Inflammatory macrophage treated with lipopolysaccharide for 1 hour (primary cell): ENCODE measurements around the gene RAB15.

Experiments used
- DNase-seq, 2 donors: peaks; one replicate each; pipeline ENCODE4 v3.0.0-alpha.2; 2020 to 2022

Gene RAB15

DNA sequence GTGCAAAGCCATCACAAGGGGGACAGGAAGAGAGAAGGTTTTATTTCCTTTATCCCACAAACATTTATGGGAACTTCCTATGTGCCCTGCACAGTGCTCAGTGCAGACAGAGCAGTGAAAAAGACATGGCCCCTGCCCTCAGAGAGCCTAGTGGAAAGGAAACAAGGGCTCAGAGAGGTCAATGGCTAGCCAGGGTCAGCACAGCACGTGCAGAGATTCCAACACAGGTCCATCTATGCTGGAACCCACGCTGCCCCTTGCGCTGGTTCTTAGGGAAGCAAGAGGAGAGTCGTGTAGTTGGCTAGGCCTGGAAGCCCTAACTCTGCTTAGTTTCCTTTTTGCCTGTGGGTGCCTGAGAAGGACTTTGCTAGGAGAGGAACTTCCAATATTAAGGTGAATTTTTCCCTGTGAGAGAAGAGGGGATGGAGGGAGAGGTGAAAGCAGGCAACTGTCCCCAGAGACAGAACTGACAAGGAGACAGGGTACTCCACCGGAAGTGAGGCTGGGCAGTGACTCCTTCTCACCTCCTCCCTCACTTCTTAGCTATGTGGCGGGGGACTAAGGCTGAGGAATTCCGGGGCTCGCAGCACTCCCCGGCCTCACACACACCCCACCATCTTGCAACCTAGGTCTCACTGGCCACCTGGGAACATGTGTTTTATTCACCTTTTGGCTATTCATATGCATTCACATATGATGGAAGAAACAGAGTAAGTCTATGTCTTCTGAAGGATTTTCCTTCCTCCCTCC is 17.5 kb downstream of the RAB15 start:
- no peak for DNase-seq

DNA sequence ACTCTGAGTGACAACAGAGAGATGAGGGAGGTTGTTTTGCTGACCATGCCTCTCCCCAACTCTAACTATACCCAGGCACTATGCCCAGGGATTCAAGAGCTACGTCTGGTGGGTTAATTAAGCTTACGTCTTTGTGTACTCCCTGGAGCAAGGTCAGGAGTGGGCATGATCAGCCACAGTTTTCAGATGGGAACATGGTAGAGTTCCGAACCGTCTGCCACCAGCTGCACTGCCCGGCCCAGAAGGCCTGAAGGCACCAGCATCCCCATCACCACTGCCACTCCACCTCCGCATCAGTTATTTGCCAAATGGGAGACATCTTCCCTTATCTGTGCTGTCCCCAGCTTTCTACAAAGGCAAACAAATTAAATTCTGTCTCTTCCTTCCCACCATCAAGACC is 18.5 kb downstream of the RAB15 start:
- DNase-seq: no peak

DNA sequence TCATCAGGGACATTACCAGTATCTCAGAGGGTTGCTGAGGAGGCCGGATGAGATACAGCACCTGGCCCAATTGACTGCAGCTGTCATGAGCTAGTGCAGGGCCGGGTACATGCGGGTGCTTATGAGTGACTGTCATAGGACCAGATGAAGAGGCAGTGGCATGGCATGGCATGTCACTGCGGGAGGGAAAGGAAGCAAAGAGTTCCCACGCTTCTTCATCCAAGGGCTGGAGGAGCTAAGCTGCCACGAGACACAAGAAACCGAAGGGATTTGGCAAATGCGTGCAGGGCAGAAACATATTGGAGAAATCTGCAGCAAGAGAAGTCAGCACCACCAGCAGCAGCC is 18.9 kb downstream of the RAB15 start:
- no peak for DNase-seq

DNA sequence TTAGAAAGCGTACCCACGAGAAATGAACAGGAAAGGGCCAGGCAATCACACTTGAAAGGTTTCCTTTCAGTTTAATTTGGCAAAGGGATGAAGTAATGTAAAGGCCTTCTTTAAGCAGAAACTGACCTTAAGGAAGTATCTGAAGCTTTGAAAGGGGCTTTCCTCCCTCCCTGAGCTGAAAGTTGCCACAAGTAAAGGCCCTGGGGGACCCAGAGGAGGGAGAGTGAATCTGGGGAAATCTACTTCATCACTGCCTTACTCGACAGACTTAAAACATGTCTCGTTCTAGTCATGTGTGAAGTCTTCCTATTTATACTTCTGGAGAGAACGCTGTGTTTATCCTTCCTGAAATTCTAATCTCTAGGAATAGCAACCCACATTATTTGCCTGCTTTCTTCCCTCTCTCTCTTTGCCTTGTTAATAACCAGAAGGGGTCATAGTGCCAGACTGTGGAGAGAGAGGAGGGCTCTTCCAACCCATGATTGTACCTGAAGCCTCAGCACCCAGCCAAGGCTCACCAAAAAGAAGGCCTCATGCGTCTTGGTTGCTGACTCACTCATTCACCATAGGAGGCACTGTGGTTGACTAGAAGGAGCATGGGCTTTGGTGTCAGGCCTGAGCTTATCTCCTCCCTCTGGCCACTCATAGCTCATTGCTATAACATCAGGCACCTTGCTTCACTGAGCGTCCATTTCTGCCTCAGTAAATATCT is 19.4 kb downstream of the RAB15 start:
- peak in 1 of 2 donors; percentile 18 for DNase-seq

DNA sequence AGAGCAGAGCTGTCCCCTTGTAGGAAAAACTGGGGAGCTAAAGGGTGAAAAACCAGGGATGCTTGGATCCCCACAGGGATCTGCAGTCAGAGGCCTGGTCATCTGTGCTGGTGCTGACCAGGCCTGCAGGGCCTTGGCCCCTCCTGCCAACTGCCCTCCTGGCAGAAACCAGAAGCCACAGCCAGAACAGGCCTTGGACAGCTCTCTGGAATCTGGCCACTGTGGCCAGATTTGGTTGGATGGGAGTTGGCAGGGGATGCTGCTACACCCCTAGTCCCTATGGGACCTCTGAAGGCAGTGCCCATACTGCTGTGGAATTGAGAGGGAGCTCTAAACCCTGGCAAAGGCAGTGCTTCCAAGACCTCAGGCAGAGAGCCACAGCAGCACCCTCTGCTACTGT is 20.4 kb downstream of the RAB15 start:
- DNase-seq: no peak

DNA sequence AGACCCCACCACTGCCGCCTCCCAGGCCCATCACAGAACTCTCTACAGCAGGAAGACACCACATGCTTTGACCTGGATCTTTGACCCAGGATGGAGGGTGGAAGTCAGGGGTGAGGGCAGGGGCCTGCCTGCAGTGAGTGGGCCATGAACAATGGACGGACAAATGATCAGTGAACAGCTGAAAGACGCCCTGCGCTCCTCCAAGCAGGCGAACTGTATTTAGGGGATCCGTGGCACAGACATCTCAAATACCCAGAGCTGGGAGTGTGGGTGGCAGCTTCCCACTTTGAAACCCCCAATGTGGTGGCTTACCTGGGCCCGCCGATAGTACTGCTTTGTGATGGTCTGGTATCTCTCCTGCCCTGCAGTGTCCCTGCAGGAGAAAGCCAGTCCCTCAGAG is 20.8 kb downstream of the RAB15 start:
- DNase-seq: no peak

DNA sequence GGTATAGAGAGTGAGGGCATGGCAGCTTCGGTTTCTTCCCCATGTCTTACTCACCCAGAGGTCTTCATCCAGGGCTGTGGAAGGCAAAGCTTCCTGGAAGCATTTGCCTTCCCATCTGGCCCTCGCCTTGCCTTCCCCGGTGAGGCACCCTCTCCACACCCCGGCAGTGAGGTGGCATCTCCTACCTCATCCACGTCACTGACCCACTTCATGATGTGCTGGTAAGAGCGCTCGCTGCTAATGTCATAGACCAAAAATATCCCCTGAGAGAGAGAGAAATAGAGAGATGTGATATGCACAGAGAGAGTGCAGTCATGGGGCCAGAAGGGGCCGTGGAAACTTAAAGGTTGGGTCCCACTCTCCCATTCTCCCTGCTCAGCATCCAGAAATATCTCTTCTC is 21.2 kb downstream of the RAB15 start:
- no peak for DNase-seq

DNA sequence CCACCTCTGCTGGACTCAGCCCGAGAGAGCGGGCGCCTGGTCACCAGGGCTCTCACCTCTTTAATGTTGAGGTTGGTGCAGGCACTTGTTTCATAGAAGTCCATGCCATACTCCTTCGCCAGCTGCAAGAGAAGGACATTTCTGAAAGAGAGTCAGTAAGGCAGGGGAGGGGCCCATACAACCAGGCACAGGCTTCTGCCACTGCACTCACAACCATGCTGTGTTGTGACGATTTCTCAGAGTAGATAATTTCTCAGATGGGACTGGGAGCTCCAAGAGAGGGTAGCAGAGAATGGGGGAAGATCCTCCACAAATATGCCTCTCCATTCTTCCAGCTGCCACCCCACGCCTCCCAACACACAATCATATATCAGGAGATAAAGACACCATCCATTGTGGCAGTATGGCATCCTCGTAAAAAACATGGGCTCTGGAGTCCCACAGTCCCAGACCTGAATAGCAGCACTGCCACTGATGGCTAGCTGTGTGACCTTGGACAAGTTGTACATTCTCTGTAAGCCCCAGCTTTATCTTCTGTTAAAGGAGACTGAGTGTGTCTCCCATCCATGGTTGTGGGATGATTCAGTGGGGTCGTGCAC is 23.4 kb downstream of the RAB15 start:
- no peak for DNase-seq

DNA sequence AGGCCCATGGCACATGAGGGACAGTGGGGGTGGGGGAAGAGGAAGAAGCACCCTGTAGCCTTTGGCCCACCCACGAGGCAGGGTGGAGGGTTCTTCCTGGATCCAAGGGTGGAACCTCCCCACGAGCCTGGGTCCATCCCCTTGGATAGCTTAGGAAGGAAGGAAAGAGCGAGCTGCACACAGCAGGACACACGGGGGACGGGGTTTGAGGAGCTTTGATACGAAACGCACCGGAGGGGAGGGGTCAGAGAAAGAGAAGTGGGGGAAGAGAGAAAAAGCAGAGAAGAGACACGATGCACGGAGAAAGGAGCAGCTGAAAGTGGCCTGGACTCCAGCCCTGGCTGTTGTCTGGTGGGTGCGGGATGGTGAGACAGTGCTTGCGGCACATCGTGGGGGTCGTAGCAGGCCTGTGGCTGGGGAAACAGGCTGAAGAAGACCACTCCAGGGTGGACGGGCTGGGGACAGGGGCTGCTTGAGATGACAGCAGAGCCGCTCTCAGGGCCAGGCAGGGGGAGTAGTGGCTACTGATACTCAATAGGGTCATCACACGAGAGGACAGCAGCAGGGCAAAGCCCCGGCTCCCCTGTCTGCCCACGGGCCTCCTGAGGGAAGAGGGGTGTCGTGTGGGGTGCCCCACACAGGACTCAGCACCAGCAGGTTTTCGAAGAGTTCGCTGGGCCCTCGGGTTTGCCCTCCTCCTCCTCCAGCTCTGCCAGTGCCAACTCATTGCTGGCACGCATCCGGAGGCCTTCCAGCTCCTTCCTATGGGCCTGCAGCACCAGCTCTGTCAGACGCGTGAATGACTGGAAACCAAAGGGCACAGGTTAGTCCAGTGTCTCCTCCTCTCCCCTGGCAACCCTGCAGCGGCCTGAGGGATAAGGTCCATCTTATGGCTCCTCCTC is 24.2 kb downstream of the RAB15 start:
- DNase-seq: no peak

DNA sequence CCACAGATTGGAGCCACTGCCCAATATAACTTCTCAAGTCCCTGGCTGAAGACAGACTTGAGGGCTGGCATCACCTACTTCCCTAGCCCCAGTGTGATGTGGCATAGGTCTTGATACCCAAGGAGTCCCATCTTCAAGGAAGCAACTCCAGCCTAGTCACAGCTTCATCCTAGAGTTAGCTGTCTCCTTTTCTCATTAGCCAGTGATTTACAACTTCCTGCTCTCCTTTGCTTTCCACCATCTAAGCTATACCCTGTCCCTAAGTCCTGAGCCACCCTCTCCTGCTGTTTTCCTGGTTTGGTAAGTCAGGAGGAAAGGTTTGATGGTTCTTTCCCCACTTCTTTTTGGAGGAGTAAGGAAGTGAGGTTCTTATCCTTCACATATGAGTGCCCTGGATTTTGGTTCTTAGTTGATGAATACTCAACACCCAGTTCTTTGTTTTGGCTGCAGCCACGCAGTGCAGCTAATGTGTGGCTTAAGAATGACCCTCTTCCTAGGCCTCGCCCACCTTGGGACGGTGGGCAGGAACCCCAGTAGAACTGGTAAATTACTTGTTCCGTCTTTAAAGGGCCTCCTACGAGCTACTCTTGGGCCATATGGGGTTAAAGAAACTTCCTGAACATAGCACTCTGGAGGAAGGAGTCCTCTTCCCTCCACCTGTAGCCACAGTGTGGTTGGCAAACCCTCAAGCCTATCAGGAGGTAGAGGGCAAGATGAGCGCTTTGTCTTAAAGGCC is 25.7 kb downstream of the RAB15 start:
- DNase-seq: no peak

DNA sequence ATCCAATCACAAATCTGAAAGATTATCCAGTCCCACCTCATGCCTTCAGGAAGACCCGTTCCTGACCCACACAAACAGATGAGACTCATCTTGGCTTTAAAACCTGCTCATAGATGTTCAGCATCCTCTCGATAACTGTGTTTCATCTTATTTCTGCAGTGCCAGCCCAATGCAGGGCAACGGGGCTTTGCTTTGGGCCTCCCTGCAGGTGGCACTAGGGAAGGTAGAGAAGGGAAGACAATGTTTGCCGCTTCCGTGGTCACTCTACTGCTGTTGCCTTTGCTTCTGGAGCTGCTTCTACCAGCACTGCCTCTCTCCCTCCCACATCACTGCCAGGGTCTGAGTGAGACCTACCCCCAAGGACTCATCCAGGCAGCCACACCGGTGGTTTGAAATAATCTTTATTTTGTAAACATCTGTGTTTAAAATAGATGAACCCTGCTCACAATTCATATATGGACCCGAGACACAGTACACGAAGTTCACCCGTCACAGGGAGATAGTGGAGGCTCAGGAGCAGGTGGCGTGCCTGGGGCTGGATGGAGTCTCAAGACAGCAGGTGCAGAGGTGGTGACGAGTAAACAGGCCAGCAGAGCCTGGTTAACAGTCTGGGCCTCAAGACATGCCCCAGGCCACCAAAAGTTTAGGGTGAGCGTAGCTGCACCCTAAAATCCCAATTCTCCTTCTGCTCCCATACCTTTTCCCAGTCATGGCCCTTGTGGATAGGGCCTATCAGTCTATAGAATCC is 26.5 kb downstream of the RAB15 start:
- DNase-seq: no peak

DNA sequence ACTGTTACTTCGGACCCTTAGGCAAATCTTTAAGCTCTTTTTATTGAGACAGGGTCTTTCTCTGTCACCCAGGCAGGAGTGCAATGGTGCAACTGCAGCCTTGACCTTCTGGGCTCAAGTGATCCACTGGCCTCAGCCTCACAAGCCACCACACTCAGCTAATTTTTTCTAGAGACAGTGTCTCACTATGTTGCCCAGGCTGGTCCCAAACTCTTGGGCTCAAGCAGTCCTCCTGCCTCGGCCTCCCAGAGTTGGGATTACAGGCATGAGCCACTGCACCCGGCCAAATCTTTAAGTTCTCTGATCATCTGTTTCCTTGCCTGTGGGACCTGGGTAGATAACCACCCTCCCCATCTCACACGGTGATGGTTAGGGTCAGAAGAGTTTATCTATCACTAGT is 27.3 kb downstream of the RAB15 start:
- no peak for DNase-seq

DNA sequence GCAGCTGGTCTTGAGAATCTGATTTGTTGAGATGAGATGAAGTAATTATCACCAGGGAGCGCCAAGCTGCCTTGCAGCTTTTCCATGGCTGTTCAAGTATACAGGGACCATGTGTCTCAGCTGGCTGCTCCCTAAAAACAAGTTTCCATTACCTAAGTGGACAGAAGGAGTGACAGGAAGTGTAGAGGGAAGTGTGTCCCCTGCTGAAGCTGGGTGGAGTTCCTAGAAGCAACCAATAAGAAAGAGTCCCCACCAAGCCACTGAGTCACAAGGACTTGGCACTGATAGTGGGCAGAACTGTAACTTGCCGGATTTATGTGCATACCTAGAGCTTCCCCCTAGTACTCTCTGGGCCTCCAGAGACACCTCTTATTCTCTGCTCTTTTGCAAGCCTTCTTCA is 28.1 kb downstream of the RAB15 start:
- DNase-seq: no peak

DNA sequence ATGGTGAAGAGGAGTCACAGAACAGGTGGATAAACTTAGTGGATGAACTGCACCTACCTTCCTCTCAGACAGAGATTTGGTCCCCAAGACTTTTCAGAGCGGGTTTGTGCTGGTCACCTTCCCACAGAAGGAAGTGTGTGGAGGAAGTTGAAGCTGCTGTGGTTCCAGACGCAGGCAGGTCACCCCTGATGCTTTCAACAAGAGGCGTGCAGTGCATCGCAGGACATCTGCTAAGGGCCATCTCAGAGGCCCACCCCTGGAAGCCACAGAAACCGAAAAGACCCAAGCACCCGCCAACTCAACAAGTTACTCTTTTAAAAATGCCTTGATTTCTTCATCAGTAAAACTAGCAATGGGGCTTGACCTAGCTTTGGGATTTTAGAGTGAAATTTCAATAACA is 28.6 kb downstream of the RAB15 start:
- no peak for DNase-seq

DNA sequence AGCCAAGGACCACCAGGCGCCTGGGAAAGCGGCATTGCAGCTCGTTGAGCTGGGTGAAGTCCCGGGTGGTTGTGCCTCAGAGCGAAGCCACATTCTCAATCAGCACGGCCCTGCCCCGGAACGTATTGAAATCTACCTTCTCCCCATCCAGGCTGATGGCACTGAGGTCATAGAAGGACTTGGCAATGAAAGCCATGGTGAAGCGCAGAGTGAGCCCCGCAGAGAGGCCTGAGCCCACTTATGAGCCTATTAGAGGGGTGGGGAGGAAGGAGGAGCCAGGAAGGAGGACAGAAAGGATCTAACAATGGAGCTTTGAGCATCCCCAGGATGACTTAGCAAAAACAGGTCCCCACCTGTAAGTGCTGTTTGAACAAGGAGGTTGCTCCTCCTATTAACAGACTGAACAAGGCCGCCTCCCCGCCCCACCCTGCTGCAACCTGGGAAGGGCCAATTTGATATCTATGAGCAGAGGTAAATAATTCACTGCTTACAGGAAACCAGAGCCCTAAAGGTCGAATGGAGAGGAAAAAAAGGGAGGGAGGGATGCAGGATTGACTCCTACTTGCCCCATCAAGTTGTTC is 29.5 kb downstream of the RAB15 start, which contains the start of gene GPX2:
TSS of gene GPX2 (minus strand) at position 215 of the 581 bp plus-strand sequence. CDS start at position 196, 19 bp downstream.
- DNase-seq: no peak

DNA sequence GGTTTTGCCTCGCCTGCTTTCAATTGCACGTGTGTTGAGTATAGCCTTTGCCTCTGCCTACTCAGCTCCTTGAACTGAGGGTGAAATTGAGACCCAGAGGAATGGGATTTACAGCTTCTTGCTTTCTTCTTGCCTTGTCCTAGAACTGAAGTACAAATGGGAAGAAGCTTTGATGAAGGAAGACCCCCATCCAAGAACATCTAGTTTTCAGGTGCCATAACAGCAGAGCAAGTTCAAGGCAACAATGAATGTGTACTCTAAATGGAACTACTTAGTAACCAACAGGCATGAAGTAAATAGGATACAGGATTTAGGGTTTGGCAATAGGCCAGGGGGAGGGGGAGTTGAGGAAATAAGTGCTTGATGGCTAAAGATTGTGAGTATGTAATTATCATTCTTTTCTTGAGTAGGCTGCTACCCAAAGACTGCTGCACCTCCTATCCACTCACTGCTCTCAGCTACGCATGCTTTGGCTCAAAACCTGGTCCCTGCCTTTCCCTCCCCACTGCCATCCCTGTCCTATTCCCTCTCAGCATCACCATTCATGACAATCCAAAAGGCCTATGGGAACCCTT is 31.7 kb downstream of the RAB15 start:
- DNase-seq: no peak

DNA sequence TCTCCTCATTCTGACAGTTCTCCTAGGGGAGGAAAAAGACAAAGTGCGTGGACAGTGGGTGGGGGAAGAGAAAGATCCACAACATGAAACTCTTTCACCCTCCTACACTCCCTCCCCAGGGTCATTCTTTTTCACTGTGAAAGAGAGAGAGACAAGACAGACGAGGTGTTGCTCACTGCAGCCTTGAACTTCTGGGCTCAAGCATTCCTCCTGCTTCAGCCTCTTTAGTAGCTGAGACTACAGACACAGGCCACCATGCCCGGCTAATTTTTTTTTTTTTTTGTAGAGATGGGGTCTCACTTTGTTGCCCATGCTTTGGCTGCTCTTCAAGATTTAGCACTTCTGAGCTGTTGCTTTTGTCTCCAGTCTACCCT is 32.3 kb downstream of the RAB15 start:
- no peak for DNase-seq

DNA sequence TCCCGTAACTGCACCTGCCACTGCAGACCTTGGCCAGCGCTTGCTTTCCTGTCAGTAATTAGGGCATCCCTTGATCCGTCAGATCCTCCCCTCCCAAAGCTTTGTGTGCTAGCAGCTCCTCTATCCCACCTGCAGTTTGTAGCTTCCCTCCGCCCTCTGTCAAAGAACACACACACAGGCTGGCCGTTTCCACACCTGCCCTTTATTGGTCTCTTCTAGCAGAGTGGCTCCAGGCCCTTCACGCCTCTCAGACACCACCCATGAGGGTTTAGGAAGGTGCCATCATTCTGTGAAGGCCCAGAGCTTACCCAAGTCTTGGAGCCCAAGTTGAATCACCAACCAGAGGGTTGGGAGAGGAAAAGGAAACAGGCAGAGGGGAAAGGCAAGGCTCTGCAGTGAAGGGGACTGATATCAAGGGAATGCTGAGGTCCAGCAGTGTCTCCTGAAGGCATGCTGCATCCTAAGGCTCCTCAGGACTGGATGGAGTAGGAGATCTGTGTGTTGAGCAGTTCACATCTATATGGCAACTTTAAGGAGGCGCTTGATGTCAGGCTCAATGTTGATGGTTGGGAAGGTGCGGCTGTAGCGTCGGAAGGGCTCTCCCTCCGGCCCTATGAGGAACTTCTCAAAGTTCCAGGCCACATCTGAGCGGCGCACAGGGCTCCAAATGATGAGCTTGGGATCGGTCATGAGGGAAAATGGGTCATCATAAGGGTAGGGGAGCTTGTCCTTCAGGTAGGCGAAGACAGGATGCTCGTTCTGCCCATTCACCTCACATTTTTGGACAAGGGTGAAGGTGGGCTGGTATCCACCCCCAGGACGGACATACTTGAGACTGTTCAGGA is 32.9 kb downstream of the RAB15 start:
- DNase-seq: no peak

DNA sequence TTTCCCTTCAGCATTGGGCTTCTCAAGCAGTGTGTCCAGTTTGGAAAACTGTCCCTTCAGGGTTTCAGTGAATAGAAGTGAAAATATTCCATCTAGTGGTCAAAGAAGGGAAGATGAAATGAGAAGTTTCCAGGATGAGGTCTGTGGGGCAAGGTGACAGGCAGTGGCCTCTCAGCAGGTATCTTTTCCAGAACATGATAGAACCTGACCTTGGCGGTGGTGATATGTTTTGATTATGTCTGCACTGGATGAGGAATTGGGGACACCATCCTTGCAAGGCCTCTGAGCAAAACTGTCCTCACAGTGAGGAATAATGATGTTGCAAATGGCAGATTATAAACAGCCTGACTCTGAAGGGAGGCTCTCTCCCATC is 34.3 kb downstream of the RAB15 start:
- no peak for DNase-seq

DNA sequence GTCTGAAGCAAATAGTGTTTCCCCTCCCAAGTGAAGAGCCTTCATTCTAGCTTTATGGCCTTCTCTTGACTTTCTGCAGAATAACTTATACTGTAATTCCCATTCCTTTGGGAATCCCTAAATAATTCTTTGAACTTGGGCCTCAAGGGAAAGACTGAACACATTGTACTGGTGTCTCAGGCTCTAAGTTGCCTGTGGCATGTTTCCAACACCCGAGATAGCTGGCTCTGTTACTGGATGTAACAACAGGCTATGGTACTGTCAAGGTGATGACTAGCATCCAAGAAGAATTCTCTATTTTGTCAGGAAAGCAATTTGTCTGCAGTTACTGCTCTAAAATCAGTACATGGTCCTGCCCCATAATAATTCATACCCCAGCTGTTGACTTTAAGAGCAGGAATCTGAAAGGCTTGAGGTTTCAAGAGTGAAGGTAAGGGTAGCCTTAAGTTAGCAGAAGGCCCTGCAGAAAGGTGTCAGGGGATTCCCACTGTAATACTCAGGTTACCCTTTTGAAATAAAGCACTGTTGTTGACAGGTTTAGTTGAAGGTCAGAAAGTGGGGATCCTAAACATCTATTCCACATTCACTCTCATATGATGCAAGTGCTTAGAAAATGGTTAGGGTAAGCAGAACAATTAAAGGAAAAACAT is 34.8 kb downstream of the RAB15 start:
- no peak for DNase-seq
